SU-DHL-6 (cell line): Measurements from ENCODE around the gene ORAI2.
A peak's percentile ranks its signal among the peaks of the same experiment; 100 is the strongest.

Experiments used
- CTCF ChIP-seq: fragments of 200-600 bp; sonication (generic); IDR thresholded peaks from one replicate; pipeline ENCODE4 v1.5.1; 2017; ENCODE audit warnings: antibody characterized with exemption, mild to moderate bottlenecking, low read length, moderate library complexity; ENCODE audit not compliant: insufficient read depth, poor library complexity, severe bottlenecking
- EZH2phosphoT487 ChIP-seq: fragments of 200-600 bp; sonication (generic), shearing (Covaris generic); conservative IDR thresholded peaks from 2 replicates; pipeline ENCODE4 v1.6.1; 2018; ENCODE audit warnings: mild to moderate bottlenecking, antibody characterized with exemption, low read length, moderate library complexity, mixed read lengths

- peak; percentile 73 for TF ChIP-seq CTCF
- no peak for TF ChIP-seq EZH2phosphoT487
Measured at GRCh38 chr7:102404005-102404861, 29.1 kb upstream of the ORAI2 start.
